GM12865 (cell line): ENCODE results near the gene MAT2A.

Source experiments
- DNase-seq: peaks from one replicate; pipeline ENCODE4 v3.0.0; 2010; ENCODE audit warnings: low read depth
- H3K4me3 ChIP-seq: 2 replicates; pipeline ENCODE4 v1.5.1; 2011; ENCODE audit warnings: mild to moderate bottlenecking, low read depth, low read length, control low read depth
- CTCF ChIP-seq: IDR thresholded peaks from 2 replicates; pipeline ENCODE4 v1.5.1; 2011; ENCODE audit warnings: low read length, control low read depth, low read depth, inconsistent platforms; ENCODE audit not compliant: insufficient read depth; ENCODE audit errors: missing control alignments

The MAT2A gene

GRCh38 chr2:85503168-85503850 lies 35.7 kb upstream of the MAT2A start:
- DNase-seq = no peak
- no peak overlapping the region for H3K4me3 ChIP-seq
- TF ChIP-seq CTCF = no peak

GRCh38 chr2:85503851-85504777 lies 34.9 kb upstream of the MAT2A start:
- TF ChIP-seq CTCF = no peak
- no peak for DNase-seq
- H3K4me3 ChIP-seq = no peak overlapping the region

- TF ChIP-seq CTCF = no peak
- no peak overlapping the region for H3K4me3 ChIP-seq
- no peak for DNase-seq
Measured at GRCh38 chr2:85504778-85505261, 34.1 kb upstream of the MAT2A start.

- DNase-seq = no peak
Measured at GRCh38 chr2:85505551-85506238, 33.3 kb upstream of the MAT2A start.

GRCh38 chr2:85506768-85507181 lies 32.2 kb upstream of the MAT2A start:
- H3K4me3 ChIP-seq = no peak overlapping the region
- TF ChIP-seq CTCF = no peak
- no peak for DNase-seq

More at GRCh38 chr2:85505551-85506238, 33.3 kb upstream of the MAT2A start:
- H3K4me3 ChIP-seq = no peak overlapping the region
- TF ChIP-seq CTCF = no peak

- TF ChIP-seq CTCF = no peak
- no peak overlapping the region for H3K4me3 ChIP-seq
- no peak for DNase-seq
Measured at GRCh38 chr2:85511008-85511811, 27.8 kb upstream of the MAT2A start.
